GM23338 (cell line): ENCODE measurements around the gene BAG5. TPM values are rescaled to one million over a fixed set of nuclear protein-coding genes. Genes with fewer than 3 reads are reported as not detected.

ENCODE experiments used
- ATAC-seq: fragments of 200-7000 bp; cut with Tn5 transposase; 3 replicates; pipeline ENCODE4 v1.9.1; 2020
- DNase-seq: peaks from one replicate; pipeline ENCODE4 v3.0.0-alpha.2; 2015; ENCODE audit warnings: low spot score
- H2AFZ ChIP-seq: fragments of 200-600 bp; sonication (generic); 2 replicates; pipeline ENCODE4 v1.8.0; 2016; ENCODE audit warnings: antibody characterized with exemption, mild to moderate bottlenecking, moderate library complexity
- H3F3A ChIP-seq: fragments of 200-600 bp; sonication (generic); replicated peaks from 2 replicates; pipeline ENCODE4 v1.8.0; 2017; ENCODE audit warnings: antibody characterized with exemption, mixed run types, low read depth
- H3K27ac ChIP-seq: fragments of 200-600 bp; sonication (generic); 2 replicates; pipeline ENCODE4 v1.6.1; 2016; ENCODE audit warnings: low read depth
- H3K27me3 ChIP-seq: fragments of 200-600 bp; sonication (generic); 2 replicates; pipeline ENCODE4 v1.8.0; 2016; ENCODE audit warnings: mild to moderate bottlenecking, mixed run types, moderate library complexity; ENCODE audit not compliant: insufficient read depth
- H3K36me3 ChIP-seq: fragments of 200-600 bp; sonication (generic); 2 replicates; pipeline ENCODE4 v1.8.0; 2016; ENCODE audit warnings: mild to moderate bottlenecking; ENCODE audit not compliant: insufficient read depth
- H3K4me1 ChIP-seq: fragments of 200-600 bp; sonication (generic); 2 replicates; pipeline ENCODE4 v1.8.0; 2016; ENCODE audit warnings: mild to moderate bottlenecking, moderate library complexity; ENCODE audit not compliant: insufficient read depth
- H3K4me2 ChIP-seq: fragments of 200-600 bp; sonication (generic); 2 replicates; pipeline ENCODE4 v1.7.1; 2017; ENCODE audit warnings: mixed run types
- H3K4me3 ChIP-seq: fragments of 200-600 bp; sonication (generic); 2 replicates; pipeline ENCODE4 v1.6.1; 2016; ENCODE audit warnings: mixed run types
- H3K79me2 ChIP-seq: fragments of 200-600 bp; sonication (generic); replicated peaks from 2 replicates; pipeline ENCODE4 v1.8.0; 2017; ENCODE audit warnings: mild to moderate bottlenecking; ENCODE audit not compliant: insufficient read depth
- H3K9me2 ChIP-seq: fragments of 200-600 bp; sonication (generic); 2 replicates; pipeline ENCODE4 v1.8.0; 2017; ENCODE audit not compliant: insufficient read depth
- H4K20me1 ChIP-seq: fragments of 200-600 bp; sonication (generic); replicated peaks from 2 replicates; pipeline ENCODE4 v1.8.0; 2017; ENCODE audit warnings: mild to moderate bottlenecking; ENCODE audit not compliant: insufficient read depth
- H3K27ac Mint-ChIP-seq: 2 replicates; pipeline ENCODE4 v1.8.0; 2020; ENCODE audit warnings: inconsistent platforms, mild to moderate bottlenecking, moderate library complexity, mixed read lengths
- H3K27me3 Mint-ChIP-seq: 3 replicates; pipeline ENCODE4 v1.8.0; 2022; ENCODE audit warnings: low read depth, mild to moderate bottlenecking, moderate library complexity, mixed read lengths, inconsistent platforms; ENCODE audit not compliant: insufficient read depth, poor library complexity
- H3K36me3 Mint-ChIP-seq: 3 replicates; pipeline ENCODE4 v1.8.0; 2021; ENCODE audit warnings: low read depth, mild to moderate bottlenecking, inconsistent platforms, moderate library complexity, mixed read lengths
- H3K4me1 Mint-ChIP-seq: 3 replicates; pipeline ENCODE4 v1.8.0; 2020; ENCODE audit warnings: mild to moderate bottlenecking, inconsistent platforms, mixed read lengths
- H3K4me3 Mint-ChIP-seq: 3 replicates; pipeline ENCODE4 v1.8.0; 2021; ENCODE audit warnings: moderate library complexity, mild to moderate bottlenecking, inconsistent platforms, mixed read lengths
- H3K9me3 Mint-ChIP-seq: 3 replicates; pipeline ENCODE4 v1.8.0; 2020; ENCODE audit warnings: moderate library complexity, mild to moderate bottlenecking, inconsistent platforms, mixed read lengths
- CTCF ChIP-seq, 2 experiments: fragments of 200-600 bp in 1 of 2; sonication (generic) in 1 of 2; conservative IDR thresholded peaks; 2 replicates each; pipeline versions ENCODE4 v1.5.1 to v1.6.1; 2016 to 2017; ENCODE audit warnings: antibody characterized with exemption in 2 of 2, low read depth in 2 of 2, mild to moderate bottlenecking in 2 of 2, moderate library complexity in 1 of 2
- ETS1 ChIP-seq: IDR thresholded peaks from 2 replicates; pipeline ENCODE4 v1.6.1; 2016; ENCODE audit warnings: antibody characterized with exemption
- EZH2phosphoT487 ChIP-seq: fragments of 200-600 bp; sonication (generic); IDR thresholded peaks from one replicate; pipeline ENCODE4 v1.8.1; 2018; ENCODE audit warnings: antibody characterized with exemption; ENCODE audit not compliant: unreplicated experiment
- JUNB ChIP-seq: IDR thresholded peaks from one replicate; pipeline ENCODE4 v1.6.1; 2016; ENCODE audit warnings: antibody characterized with exemption; ENCODE audit not compliant: unreplicated experiment
- POLR2AphosphoS5 ChIP-seq: IDR thresholded peaks from 2 replicates; pipeline ENCODE4 v1.6.1; 2016; ENCODE audit warnings: antibody characterized with exemption, low read depth
- STAT1 ChIP-seq: IDR thresholded peaks from one replicate; pipeline ENCODE4 v1.6.1; 2016; ENCODE audit warnings: antibody characterized with exemption; ENCODE audit not compliant: unreplicated experiment
- ZNF462 ChIP-seq: fragments of 250-450 bp; sonication (Bioruptor Pico); IDR thresholded peaks from 2 replicates; pipeline ENCODE4 v1.5.0; 2020; ENCODE audit warnings: mild to moderate bottlenecking, moderate library complexity
- polyA plus RNA-seq: library from polyadenylated mRNA; unstranded; fragments of >200 nt; fragmentation: Nextera tagmentation; extraction: Ambion mirVana; gene quantifications from 2 replicates; pipeline ENCODE4 v1.2.1, GENCODE V29; 2016
- total RNA-seq: library from RNA; depleted of rRNA; stranded (reverse); fragments of >200 nt; shearing (Covaris generic); gene quantifications from 2 replicates; pipeline ENCODE4 v1.2.3, GENCODE V29; 2014

The BAG5 gene
- total and polyA plus RNA-seq, 2 experiments from 2014 or later: 21.1 to 29.2 TPM

- TF ChIP-seq ZNF462 (CRISPR knock-in tag) (no peak), EZH2phosphoT487 (no peak), POLR2AphosphoS5 (no peak), CTCF (conservative IDR thresholded peaks at IDR 0.05; ENCODE audit: low read depth in 2 of 2) (no peak), STAT1 (no peak)
Observed at GRCh38 chr14:103519837-103520212, 42.6 kb downstream of the BAG5 start (continued).

GRCh38 chr14:103519043-103519836 lies 43.2 kb downstream of the BAG5 start:
- Mint-ChIP-seq H3K4me3 (peak overlapping the region; percentile 52), H3K27ac (0 out of 2 replicates have a peak overlapping the region, but pooled peaks have one; percentile 52), H3K27me3 (peaks cover 35% of the 10 kb centered on the region), H3K4me1 (peaks cover 28% of the 10 kb centered on the region), H3K9me3 (peaks cover 4% of the 10 kb centered on the region; the same call in 2 of the 3 replicates), H3K36me3 (peaks cover 14% of the 10 kb centered on the region)
- ATAC-seq (no peak), DNase-seq (no peak)
- no peak overlapping the region for H2AFZ ChIP-seq
- H3K4me1 ChIP-seq: peaks cover 17% of the 10 kb centered on the region
- peaks cover 11% of the 10 kb centered on the region for H4K20me1 ChIP-seq
- H3K79me2 ChIP-seq: no peaks in the 10 kb centered on the region
- H3K9me2 ChIP-seq: no peaks in the 10 kb centered on the region
- H3K27me3 ChIP-seq: peaks cover 11% of the 10 kb centered on the region
- 0 out of 2 replicates have a peak overlapping the region, but pooled peaks have one; percentile 20 for H3K4me3 ChIP-seq
- H3K4me2 ChIP-seq: peak overlapping the region; percentile 64; the same call in 1 of the 2 replicates
- H3F3A ChIP-seq: peaks cover 29% of the 10 kb centered on the region
- peak overlapping the region; percentile 80; the same call in 1 of the 2 replicates for H3K27ac ChIP-seq
- H3K36me3 ChIP-seq: no peaks in the 10 kb centered on the region; the same call in 1 of the 2 replicates
- no peak for TF ChIP-seq ETS1
- TF ChIP-seq JUNB: no peak
- TF ChIP-seq POLR2AphosphoS5: no peak
